SK-MEL-5 (cell line): Measurements from ENCODE around the gene COX7B2. TPM values are rescaled to one million over a fixed set of nuclear protein-coding genes. Genes with fewer than 3 reads are reported as not detected.
A peak's percentile ranks its signal among the peaks of the same experiment; 100 is the strongest.

Experiments
- DNase-seq: peaks from one replicate; pipeline ENCODE4 v3.0.0-alpha.2; 2016; ENCODE audit warnings: low read depth, low spot score
- in situ Hi-C: cut with HindIII; loops from 2 replicates; pipeline ENCODE4 v1.10.0; 2016; ENCODE audit warnings: low sequenced_read_pairs, high pct_unique_total_duplicates, low pct_unique_long_range_greater_than_20kb
- polyA plus RNA-seq, 2 experiments: library from polyadenylated mRNA; depleted of rRNA; stranded (reverse); fragments of >200 nt; gene quantifications; 2 replicates each; pipeline ENCODE4 v1.2.3, GENCODE V29; 2015
- total RNA-seq: library from RNA; depleted of rRNA; stranded (reverse); fragments of >200 nt; shearing (Covaris generic); gene quantifications from 2 replicates; pipeline ENCODE4 v1.2.3, GENCODE V29; 2014; rRNA removed

The COX7B2 gene
- total RNA-seq: 0.45 TPM in 1 of 2 replicates, not detected in the other
- not detected in 2 replicates for polyA plus RNA-seq (2015; cell fraction: cytosol; rRNA removed)
- not detected in 2 replicates for polyA plus RNA-seq (2015; cell fraction: nucleus; rRNA removed)

- no peak for DNase-seq
- in situ Hi-C loops: no loop called here
Observed at GRCh38 chr4:46909078-46909477, at the start of gene COX7B2. Gene COX7B2 (minus strand): TSS chr4:46909245. CDS start chr4:46735192, 174,053 bp downstream.

- no peak for DNase-seq
- in situ Hi-C loops: no loop called here
Observed at GRCh38 chr4:46956451-46956850, 47.4 kb upstream of the COX7B2 start.

GRCh38 chr4:46955601-46956000 is 46.6 kb upstream of the COX7B2 start:
- no peak for DNase-seq
- in situ Hi-C loops: no loop called here

GRCh38 chr4:46954643-46955042 is 45.6 kb upstream of the COX7B2 start:
- in situ Hi-C loops: no loop called here
- no peak for DNase-seq

GRCh38 chr4:46953564-46953963 is 44.5 kb upstream of the COX7B2 start:
- DNase-seq: no peak
- in situ Hi-C loops: no loop called here

- in situ Hi-C loops: no loop called here
Observed at GRCh38 chr4:46952451-46952850, 43.4 kb upstream of the COX7B2 start.

GRCh38 chr4:46950826-46951225 is 41.8 kb upstream of the COX7B2 start:
- in situ Hi-C loops: no loop called here
- DNase-seq: no peak

More at GRCh38 chr4:46952451-46952850, 43.4 kb upstream of the COX7B2 start:
- no peak for DNase-seq

- DNase-seq: no peak
- in situ Hi-C loops: no loop called here
Observed at GRCh38 chr4:46949822-46950221, 40.8 kb upstream of the COX7B2 start.

GRCh38 chr4:46947541-46947940 is 38.5 kb upstream of the COX7B2 start:
- in situ Hi-C loops: no loop called here
- DNase-seq: no peak

- in situ Hi-C loops: no loop called here
- DNase-seq: no peak
Observed at GRCh38 chr4:46946919-46947536, 38.0 kb upstream of the COX7B2 start.

- in situ Hi-C loops: no loop called here
- no peak for DNase-seq
Observed at GRCh38 chr4:46945062-46945461, 36.0 kb upstream of the COX7B2 start.

- no peak for DNase-seq
- in situ Hi-C loops: no loop called here
Observed at GRCh38 chr4:46944345-46944744, 35.3 kb upstream of the COX7B2 start.

- DNase-seq: peak; percentile 26
- in situ Hi-C loops: no loop called here
Observed at GRCh38 chr4:46937493-46937892, 28.4 kb upstream of the COX7B2 start.

- DNase-seq: no peak
- in situ Hi-C loops: no loop called here
Observed at GRCh38 chr4:46934726-46935125, 25.7 kb upstream of the COX7B2 start.

- DNase-seq: no peak
- in situ Hi-C loops: no loop called here
Observed at GRCh38 chr4:46933686-46934085, 24.6 kb upstream of the COX7B2 start.

GRCh38 chr4:46931981-46932380 is 22.9 kb upstream of the COX7B2 start:
- DNase-seq: peak; percentile 65
- in situ Hi-C loops: no loop called here

- in situ Hi-C loops: no loop called here
- no peak for DNase-seq
Observed at GRCh38 chr4:46930891-46931290, 21.8 kb upstream of the COX7B2 start.

GRCh38 chr4:46927201-46927600 is 18.2 kb upstream of the COX7B2 start:
- in situ Hi-C loops: no loop called here
- no peak for DNase-seq

- in situ Hi-C loops: no loop called here
- no peak for DNase-seq
Observed at GRCh38 chr4:46924789-46925529, 15.9 kb upstream of the COX7B2 start.
